ACHN (cell line): Measurements from ENCODE around the gene POP7.

Experiments used
- DNase-seq: peaks from one replicate; pipeline ENCODE4 v3.0.0-alpha.2; 2015
- in situ Hi-C: cut with HindIII; loops from 2 replicates; pipeline ENCODE4 v1.10.0; 2017; ENCODE audit warnings: low sequenced_read_pairs, low pct_ligation_motif_present, low pct_unique_long_range_greater_than_20kb

Gene POP7

GRCh38 chr7:100677308-100678267, 28.3 kb upstream of the POP7 start:
- DNase-seq = no peak
- in situ Hi-C loops = no loop called here

- no peak for DNase-seq
- in situ Hi-C loops = no loop called here
These were observed 27.5 kb upstream of the POP7 start for GRCh38 chr7:100678291-100678984.

- no peak for DNase-seq
- in situ Hi-C loops = no loop called here
These were observed 26.6 kb upstream of the POP7 start for GRCh38 chr7:100679129-100679926.

- in situ Hi-C loops = no loop called here
- DNase-seq = no peak
These were observed 25.9 kb upstream of the POP7 start for GRCh38 chr7:100679927-100680575.

- in situ Hi-C loops = no loop called here
- no peak for DNase-seq
These were observed 25.2 kb upstream of the POP7 start for GRCh38 chr7:100680576-100681271.

GRCh38 chr7:100681491-100682227, 24.3 kb upstream of the POP7 start:
- DNase-seq = no peak
- in situ Hi-C loops = no loop called here

GRCh38 chr7:100682228-100682741, 23.6 kb upstream of the POP7 start:
- in situ Hi-C loops = no loop called here
- no peak for DNase-seq

- in situ Hi-C loops = no loop called here
- no peak for DNase-seq
These were observed 22.8 kb upstream of the POP7 start for GRCh38 chr7:100682991-100683658.

GRCh38 chr7:100683659-100684533, 22.0 kb upstream of the POP7 start:
- DNase-seq = no peak
- in situ Hi-C loops = no loop called here

- no peak for DNase-seq
- in situ Hi-C loops = no loop called here
These were observed 21.3 kb upstream of the POP7 start for GRCh38 chr7:100684534-100685042.

- in situ Hi-C loops = no loop called here
- no peak for DNase-seq
These were observed 20.8 kb upstream of the POP7 start for GRCh38 chr7:100685049-100685605.

- in situ Hi-C loops = no loop called here
- no peak for DNase-seq
These were observed 20.2 kb upstream of the POP7 start for GRCh38 chr7:100685631-100686145.

- no peak for DNase-seq
- in situ Hi-C loops = no loop called here
These were observed 19.6 kb upstream of the POP7 start for GRCh38 chr7:100686201-100686821.

- no peak for DNase-seq
- in situ Hi-C loops = no loop called here
These were observed 19.1 kb upstream of the POP7 start for GRCh38 chr7:100686822-100687211.

GRCh38 chr7:100687261-100687660, 18.7 kb upstream of the POP7 start:
- no peak for DNase-seq
- in situ Hi-C loops = no loop called here
